ENCODE measurements around the gene CRYBG1. TPM values are rescaled to one million over a fixed set of nuclear protein-coding genes. Genes with fewer than 3 reads are reported as not detected.

Gene CRYBG1
- polyA plus RNA-seq, 1 donor (not counting 4 experiments of a cell fraction or from before 2014, with no cell fraction given), result 54.7 TPM

DNA sequence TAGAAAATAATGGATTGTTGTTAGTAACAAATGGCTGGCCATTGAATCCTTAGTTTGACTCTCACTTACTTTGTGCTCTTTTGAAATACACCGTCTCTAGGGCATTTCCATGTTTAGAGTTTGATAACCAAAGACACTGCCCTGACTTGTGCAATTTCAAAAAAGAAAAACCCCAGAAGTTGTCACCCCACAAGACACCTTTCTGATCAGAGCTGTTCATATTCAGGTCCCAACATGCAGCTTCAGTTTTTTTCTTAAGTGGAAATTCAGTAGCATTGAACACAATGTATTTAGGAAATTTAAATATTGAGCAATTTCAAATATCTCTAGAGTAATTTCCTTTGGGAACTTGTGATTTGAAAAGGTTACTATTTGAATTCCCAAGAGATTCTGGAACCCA, 19.4 kb downstream of the CRYBG1 start:
- dilution Hi-C loops (cut with MboI; ENCODE audit: extremely low pct_ligation_motif_present, low sequenced_read_pairs), result no loop called here
- Histone ChIP-seq H3K9me3 (ENCODE audit: control insufficient read depth, low read depth, low read length) (no peaks in the 10 kb centered on the region), H3K27me3 (ENCODE audit: control insufficient read depth, extremely low read depth, insufficient read depth, low read length) (no peaks in the 10 kb centered on the region), H3K79me2 (ENCODE audit: control insufficient read depth, insufficient read depth, low read length) (peaks cover 10% of the 10 kb centered on the region), H3K9ac (ENCODE audit: control insufficient read depth, extremely low read depth, insufficient read depth, low read length) (peak overlapping the region; percentile 53), H3K27ac (ENCODE audit: control insufficient read depth, insufficient read depth, low read length) (peak overlapping the region; percentile 92), H3K4me1 (ENCODE audit: control insufficient read depth, extremely low read depth, insufficient read depth, low read length) (peaks cover 71% of the 10 kb centered on the region), H3K36me3 (ENCODE audit: control insufficient read depth in 2 of 2, extremely low read depth in 1 of 2, insufficient read depth in 2 of 2, low read length in 2 of 2) (no peaks in the 10 kb centered on the region), H4K20me1 (ENCODE audit: control insufficient read depth, extremely low read depth, insufficient read depth, low read length) (no peaks in the 10 kb centered on the region), H3K4me3 (ENCODE audit: control insufficient read depth in 2 of 3, extremely low read depth in 1 of 3, insufficient read depth in 2 of 3, low read depth in 1 of 3, low read length in 3 of 3) (peak overlapping the region in 1 of 3 experiments; percentile 8), H3K4me2 (ENCODE audit: control insufficient read depth, extremely low read depth, insufficient read depth, low read depth, low read length) (peak overlapping the region; percentile 64), H3K9me1 (ENCODE audit: control insufficient read depth, extremely low read depth, insufficient read depth, low read length) (no peaks in the 10 kb centered on the region), H2AFZ (ENCODE audit: control insufficient read depth, low read length) (no peak overlapping the region)
- no peak for DNase-seq (ENCODE audit: low read depth, low spot score)
- TF ChIP-seq, protein P1, sequence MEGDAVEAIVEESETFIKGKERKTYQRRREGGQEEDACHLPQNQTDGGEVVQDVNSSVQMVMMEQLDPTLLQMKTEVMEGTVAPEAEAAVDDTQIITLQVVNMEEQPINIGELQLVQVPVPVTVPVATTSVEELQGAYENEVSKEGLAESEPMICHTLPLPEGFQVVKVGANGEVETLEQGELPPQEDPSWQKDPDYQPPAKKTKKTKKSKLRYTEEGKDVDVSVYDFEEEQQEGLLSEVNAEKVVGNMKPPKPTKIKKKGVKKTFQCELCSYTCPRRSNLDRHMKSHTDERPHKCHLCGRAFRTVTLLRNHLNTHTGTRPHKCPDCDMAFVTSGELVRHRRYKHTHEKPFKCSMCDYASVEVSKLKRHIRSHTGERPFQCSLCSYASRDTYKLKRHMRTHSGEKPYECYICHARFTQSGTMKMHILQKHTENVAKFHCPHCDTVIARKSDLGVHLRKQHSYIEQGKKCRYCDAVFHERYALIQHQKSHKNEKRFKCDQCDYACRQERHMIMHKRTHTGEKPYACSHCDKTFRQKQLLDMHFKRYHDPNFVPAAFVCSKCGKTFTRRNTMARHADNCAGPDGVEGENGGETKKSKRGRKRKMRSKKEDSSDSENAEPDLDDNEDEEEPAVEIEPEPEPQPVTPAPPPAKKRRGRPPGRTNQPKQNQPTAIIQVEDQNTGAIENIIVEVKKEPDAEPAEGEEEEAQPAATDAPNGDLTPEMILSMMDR (optimal IDR thresholded peaks at IDR 0.05 in 1 of 3, IDR thresholded peaks at IDR 0.05 in 1 of 3, conservative IDR thresholded peaks at IDR 0.05 in 1 of 3; ENCODE audit: extremely low read depth in 1 of 3, insufficient read depth in 2 of 3, low read length in 3 of 3), result no peak
- no peak for TF ChIP-seq EZH2 (IDR thresholded peaks at IDR 0.05; ENCODE audit: low read length)
- peak; percentile 51 for FAIRE-seq

DNA sequence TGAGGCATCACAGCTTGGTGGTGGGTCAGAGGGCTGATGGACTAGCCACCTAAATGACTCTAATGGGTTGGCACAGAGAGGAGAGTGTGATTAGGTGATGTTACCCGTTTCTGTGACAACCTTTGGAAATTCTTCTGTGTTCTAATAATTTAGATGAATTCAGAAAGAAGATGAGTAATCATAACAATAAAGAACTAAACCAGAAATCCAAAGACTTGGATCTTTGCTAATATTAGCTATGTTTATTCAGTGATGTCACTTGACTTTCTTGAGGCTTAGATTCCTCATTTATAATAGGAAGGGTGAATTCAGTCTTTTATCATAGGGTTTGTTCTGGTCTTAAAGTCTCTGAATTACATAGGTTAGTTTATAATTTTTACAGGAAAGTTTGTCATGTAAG, 19.9 kb downstream of the CRYBG1 start:
- dilution Hi-C loops (cut with MboI; ENCODE audit: extremely low pct_ligation_motif_present, low sequenced_read_pairs), result no loop called here
- H3K79me2 ChIP-seq (ENCODE audit: control insufficient read depth, insufficient read depth, low read length), result peaks cover 10% of the 10 kb centered on the region
- peaks cover 76% of the 10 kb centered on the region for H3K4me1 ChIP-seq (ENCODE audit: control insufficient read depth, extremely low read depth, insufficient read depth, low read length)
- no peak overlapping the region for H2AFZ ChIP-seq (ENCODE audit: control insufficient read depth, low read length)
- no peaks in the 10 kb centered on the region for H3K9me3 ChIP-seq (ENCODE audit: control insufficient read depth, low read depth, low read length)
- no peaks in the 10 kb centered on the region for H3K9me1 ChIP-seq (ENCODE audit: control insufficient read depth, extremely low read depth, insufficient read depth, low read length)
- DNase-seq (ENCODE audit: low read depth, low spot score) (no peak), FAIRE-seq (peak; percentile 63)
- no peaks in the 10 kb centered on the region for H3K36me3 ChIP-seq (ENCODE audit: control insufficient read depth in 2 of 2, extremely low read depth in 1 of 2, insufficient read depth in 2 of 2, low read length in 2 of 2)
- H3K4me2 ChIP-seq (ENCODE audit: control insufficient read depth, extremely low read depth, insufficient read depth, low read depth, low read length), result peak overlapping the region; percentile 64
- peak overlapping the region; percentile 53 for H3K9ac ChIP-seq (ENCODE audit: control insufficient read depth, extremely low read depth, insufficient read depth, low read length)
- peak overlapping the region in 1 of 3 experiments; percentile 8 for H3K4me3 ChIP-seq (ENCODE audit: control insufficient read depth in 2 of 3, extremely low read depth in 1 of 3, insufficient read depth in 2 of 3, low read depth in 1 of 3, low read length in 3 of 3)
- H3K27me3 ChIP-seq (ENCODE audit: control insufficient read depth, extremely low read depth, insufficient read depth, low read length), result no peaks in the 10 kb centered on the region
- H3K27ac ChIP-seq (ENCODE audit: control insufficient read depth, insufficient read depth, low read length), result peak overlapping the region; percentile 92
- no peaks in the 10 kb centered on the region for H4K20me1 ChIP-seq (ENCODE audit: control insufficient read depth, extremely low read depth, insufficient read depth, low read length)
- TF ChIP-seq, protein P1 (optimal IDR thresholded peaks at IDR 0.05 in 1 of 3, IDR thresholded peaks at IDR 0.05 in 1 of 3, conservative IDR thresholded peaks at IDR 0.05 in 1 of 3; ENCODE audit: extremely low read depth in 1 of 3, insufficient read depth in 2 of 3, low read length in 3 of 3), result no peak
- no peak for TF ChIP-seq EZH2 (IDR thresholded peaks at IDR 0.05; ENCODE audit: low read length)
